Vagina (tissue), 2 donors: Measurements from ENCODE around the gene NPAS3.

Experiments
- CTCF ChIP-seq, 3 experiments: fragments of 450-650 bp in 2 of 3; fragments of 200-600 bp in 1 of 3; sonication (generic) in 1 of 3; IDR thresholded peaks; one replicate each; pipeline ENCODE4 v1.5.1; 2017 to 2019; ENCODE audit warnings: antibody characterized with exemption in 3 of 3, mild to moderate bottlenecking in 2 of 3, moderate library complexity in 2 of 3
- POLR2A ChIP-seq, 2 donors: fragments of 450-650 bp; IDR thresholded peaks; one replicate each; pipeline ENCODE4 v1.6.1; 2017; ENCODE audit warnings: antibody characterized with exemption in 2 of 2, mild to moderate bottlenecking in 2 of 2, moderate library complexity in 2 of 2

- TF ChIP-seq CTCF (IDR thresholded peaks at IDR 0.05): no peak
- TF ChIP-seq POLR2A (IDR thresholded peaks at IDR 0.05): no peak
These were observed 736.2 kb downstream of the NPAS3 start for GRCh38 chr14:33674927-33675326.
